T-helper 1 cell (primary cell): ENCODE measurements around the gene EPB41L4B.
"Not testable (repeated sequence)": the region's sequence is repeated elsewhere in the genome, so short reads cannot be mapped to it uniquely, and the experiment has no call there.

Experiments
- DNase-seq, 5 donors: peaks; one replicate each; pipeline ENCODE4 v3.0.0-alpha.2; 2012 to 2020

Gene EPB41L4B

DNA sequence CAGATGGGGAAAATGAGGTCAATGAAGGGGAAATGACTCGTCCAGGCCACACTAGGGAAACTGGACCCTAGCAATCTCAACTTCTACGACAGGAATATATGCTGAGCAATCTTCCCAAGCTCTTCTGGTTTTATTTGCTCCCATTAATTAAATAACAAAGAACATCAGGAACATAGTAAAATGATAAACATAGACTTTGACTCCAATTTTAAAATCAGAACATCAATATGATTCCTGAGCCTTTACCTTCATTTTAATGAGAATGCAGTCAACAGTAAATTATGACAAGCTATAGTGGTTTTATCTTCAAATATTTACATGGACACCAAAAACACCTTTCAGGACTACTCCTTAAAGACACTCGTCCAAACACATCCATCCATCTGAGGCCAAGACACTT lies 79.7 kb downstream of the EPB41L4B start:
- no peak for DNase-seq

- no peak for DNase-seq
Observed at GRCh38 chr9:109239240-109239639, 81.6 kb downstream of the EPB41L4B start.

DNA sequence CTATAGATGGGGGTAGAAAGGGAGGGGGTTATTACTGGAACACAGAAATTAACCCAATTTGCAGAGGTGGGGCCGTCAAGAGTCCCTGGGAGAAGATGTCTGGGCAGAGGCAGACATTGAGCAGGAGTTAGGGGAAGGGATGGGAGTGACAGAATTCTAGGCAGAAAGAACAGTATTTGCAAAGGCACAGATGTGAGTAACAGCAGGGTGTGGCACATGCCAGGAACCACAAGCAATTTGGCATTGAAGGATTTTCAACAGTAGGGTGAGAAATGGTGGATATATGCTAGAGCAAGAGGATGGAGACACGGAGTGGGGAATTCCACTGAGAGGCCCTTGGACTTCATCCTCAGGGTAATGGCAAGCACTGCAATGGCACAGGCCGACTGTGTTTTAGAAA lies 82.2 kb downstream of the EPB41L4B start:
- no peak for DNase-seq

GRCh38 chr9:109238125-109238524 lies 82.7 kb downstream of the EPB41L4B start:
- no peak for DNase-seq

GRCh38 chr9:109232449-109233237 lies 88.2 kb downstream of the EPB41L4B start:
- DNase-seq, result no peak

DNA sequence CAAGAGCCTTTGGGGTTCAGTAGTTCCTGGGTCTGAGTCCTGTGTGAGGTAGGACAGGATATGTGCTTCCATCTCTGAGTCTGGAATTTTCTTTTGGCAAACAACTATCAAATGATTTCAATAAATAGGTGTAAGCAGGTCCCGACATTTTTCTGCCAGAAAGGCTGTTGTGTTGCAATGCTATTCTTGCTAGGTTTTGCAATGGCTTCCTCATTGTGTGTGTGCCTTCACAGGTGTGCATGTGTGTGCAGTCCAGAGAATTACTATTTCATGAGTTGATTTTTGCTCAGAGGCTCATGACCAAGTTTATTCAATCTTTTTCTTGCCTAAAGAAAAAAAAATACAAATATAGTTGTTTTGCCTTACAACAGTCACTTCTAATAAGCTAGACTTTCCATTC lies 89.3 kb downstream of the EPB41L4B start:
- no peak for DNase-seq

- no peak for DNase-seq
Observed at GRCh38 chr9:109230277-109230676, 90.6 kb downstream of the EPB41L4B start.

DNA sequence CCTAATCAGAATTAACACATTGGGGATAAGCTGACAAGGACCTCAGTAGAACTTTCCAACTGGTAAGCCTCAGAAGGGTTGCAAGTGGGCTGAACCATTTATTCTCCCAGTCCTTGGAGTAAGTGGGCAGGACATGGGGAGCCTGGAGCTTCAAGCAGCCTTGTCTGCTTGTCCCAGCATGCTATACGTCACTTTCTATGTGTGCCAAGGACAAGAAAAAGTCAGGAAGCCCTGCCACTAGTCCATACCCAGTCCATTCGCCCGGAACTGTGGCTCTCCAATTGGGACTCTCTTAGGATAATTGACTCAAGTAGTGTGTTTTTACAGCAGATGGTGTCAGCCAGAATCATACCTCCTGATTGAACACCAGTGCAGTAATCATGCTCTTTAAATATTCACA lies 91.2 kb downstream of the EPB41L4B start:
- no peak for DNase-seq

GRCh38 chr9:109228093-109228642 lies 92.7 kb downstream of the EPB41L4B start:
- no peak for DNase-seq

DNA sequence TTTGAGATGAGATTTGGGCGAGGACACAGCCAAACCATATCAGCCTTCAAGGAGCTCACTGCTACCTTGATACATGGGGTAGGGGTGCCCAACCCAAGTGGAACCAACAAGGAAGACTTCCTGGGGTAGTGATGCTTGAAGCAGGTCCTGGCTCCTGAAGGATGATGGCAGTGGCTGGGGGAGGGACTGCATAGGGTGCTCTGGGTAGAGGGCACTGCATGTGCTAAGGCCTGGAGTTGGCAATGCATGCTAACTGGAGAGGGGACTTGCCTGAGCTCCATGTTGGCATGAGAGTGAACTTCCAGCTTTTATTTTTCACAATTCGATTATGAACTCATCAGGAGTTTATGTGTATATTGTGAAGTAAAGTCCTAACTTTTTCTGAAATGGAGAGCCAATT lies 95.2 kb downstream of the EPB41L4B start:
- DNase-seq, result no peak

DNA sequence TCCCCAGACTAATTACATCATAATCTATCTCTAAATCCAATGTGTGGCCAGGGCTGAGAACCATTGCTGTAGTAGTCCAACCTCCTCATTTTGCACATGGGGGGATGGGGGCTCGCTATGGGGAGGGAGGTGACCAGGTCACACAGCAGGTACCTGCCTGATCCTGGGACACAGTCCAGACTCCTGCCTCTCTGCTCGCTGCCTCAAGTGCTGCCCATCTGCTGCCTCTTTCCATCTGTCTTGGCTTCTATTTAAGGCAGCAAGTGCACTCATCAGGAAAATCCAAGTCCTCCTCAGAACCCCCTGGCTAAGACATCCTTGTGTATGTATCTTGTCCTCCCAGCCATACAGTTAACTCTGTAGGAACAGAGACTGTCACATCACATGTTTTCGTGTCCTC lies 96.1 kb downstream of the EPB41L4B start:
- DNase-seq, result no peak

DNA sequence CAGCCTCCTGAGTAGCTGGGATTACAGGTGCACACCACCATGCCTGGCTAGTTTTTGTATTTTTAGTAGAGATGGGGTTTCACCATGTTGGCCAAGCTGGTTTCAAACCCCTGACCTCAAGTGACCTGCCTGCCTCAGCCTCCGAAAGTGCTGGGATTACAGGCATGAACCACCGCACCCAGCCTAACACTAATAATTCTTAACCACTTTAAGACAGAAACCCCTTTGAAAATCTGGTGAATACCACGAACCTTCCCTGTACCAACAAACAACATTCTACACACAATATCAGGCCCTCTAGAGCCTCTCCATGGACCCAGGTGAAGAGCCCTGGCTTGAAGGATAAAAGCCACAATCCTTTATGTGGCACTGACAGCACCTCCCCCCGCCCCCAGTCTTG lies 102.6 kb downstream of the EPB41L4B start:
- DNase-seq, result not testable (repeated sequence)

- DNase-seq, result no peak
Observed at GRCh38 chr9:109214414-109214813, 106.4 kb downstream of the EPB41L4B start.

GRCh38 chr9:109213285-109214121 lies 107.4 kb downstream of the EPB41L4B start:
- DNase-seq, result no peak

- DNase-seq, result no peak
Observed at GRCh38 chr9:109212768-109213167, 108.1 kb downstream of the EPB41L4B start.

GRCh38 chr9:109206670-109207069 lies 114.2 kb downstream of the EPB41L4B start:
- DNase-seq, result no peak

DNA sequence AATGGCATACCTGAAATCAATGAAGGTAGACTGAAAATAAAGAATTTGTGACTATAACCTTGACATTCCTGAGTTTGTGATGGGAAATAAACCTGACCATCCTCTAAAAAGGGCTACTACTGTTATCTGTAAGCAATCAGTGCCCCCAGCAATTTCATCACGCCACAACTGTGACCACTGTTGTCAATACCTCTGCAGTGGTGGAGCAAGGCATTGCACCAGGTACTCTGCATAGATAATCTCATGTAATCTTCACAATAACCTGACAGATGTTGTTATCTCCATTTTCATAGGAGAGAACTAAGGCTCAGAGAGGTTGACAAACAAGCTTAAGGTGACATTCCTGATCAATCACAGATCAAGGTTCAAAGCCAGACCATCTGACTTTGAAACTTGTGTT lies 115.3 kb downstream of the EPB41L4B start:
- no peak for DNase-seq

GRCh38 chr9:109203761-109204360 lies 117.0 kb downstream of the EPB41L4B start:
- no peak for DNase-seq

GRCh38 chr9:109199676-109200075 lies 121.2 kb downstream of the EPB41L4B start:
- no peak for DNase-seq

DNA sequence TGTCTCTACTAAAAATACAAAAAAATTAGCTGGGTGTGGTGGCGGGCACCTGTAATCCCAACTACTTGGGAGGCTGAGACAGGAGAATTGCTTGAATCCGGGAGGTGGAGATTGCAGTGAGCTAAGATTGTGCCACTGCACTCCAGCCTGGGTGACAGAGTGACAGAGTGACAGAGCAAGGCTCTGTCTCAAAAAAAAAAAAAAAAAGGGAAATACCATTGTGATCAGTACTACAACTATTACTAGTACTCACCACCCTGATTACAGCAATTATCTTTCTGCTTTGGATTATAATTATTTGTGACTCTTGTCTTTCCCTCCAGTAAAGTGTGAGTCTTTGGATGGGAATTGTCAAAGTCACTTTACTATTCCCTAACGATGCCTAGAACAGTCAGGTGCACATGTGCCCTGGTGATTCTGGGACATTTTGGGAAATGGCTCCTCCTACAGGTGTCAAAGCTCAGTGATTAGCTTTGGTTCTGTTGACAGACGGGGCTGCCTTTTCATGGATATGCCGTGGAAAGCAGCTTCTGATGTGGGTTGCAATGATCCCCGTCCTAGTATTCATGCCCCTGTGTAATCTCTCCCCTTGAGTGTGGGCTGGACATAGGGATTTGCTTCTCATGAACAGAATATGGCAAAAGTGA lies 122.0 kb downstream of the EPB41L4B start:
- no peak for DNase-seq

GRCh38 chr9:109193974-109194556 lies 126.8 kb downstream of the EPB41L4B start:
- no peak for DNase-seq

- no peak for DNase-seq
Observed at GRCh38 chr9:109192732-109193361, 128.0 kb downstream of the EPB41L4B start.
